Thymus (tissue), 11 donors: ENCODE measurements around the gene EPB41L4A. TPM values are rescaled to one million over a fixed set of nuclear protein-coding genes. Genes with fewer than 3 reads are reported as not detected.

Experiments used
- DNase-seq, 9 donors: peaks; one replicate each; pipeline ENCODE4 v3.0.0-alpha.2; 2013; ENCODE audit warnings: low spot score in 9 of 9, low read depth in 6 of 9, missing footprints in 1 of 9
- H3K27ac ChIP-seq, 2 donors: one replicate each; pipeline ENCODE4 v1.5.1; 2013; ENCODE audit warnings: control low read depth in 1 of 2, low read depth in 1 of 2, low read length in 1 of 2, mild to moderate bottlenecking in 1 of 2, moderate library complexity in 1 of 2
- H3K27me3 ChIP-seq, 2 donors: one replicate each; pipeline ENCODE4 v1.5.1; 2013; ENCODE audit warnings: low read length in 1 of 2; ENCODE audit not compliant: control insufficient read depth in 2 of 2, insufficient read depth in 1 of 2
- H3K36me3 ChIP-seq, 2 donors: one replicate each; pipeline ENCODE4 v1.5.1; 2013; ENCODE audit warnings: low read length in 1 of 2, mild to moderate bottlenecking in 1 of 2, moderate library complexity in 1 of 2; ENCODE audit not compliant: control insufficient read depth in 2 of 2, insufficient read depth in 2 of 2
- H3K4me1 ChIP-seq, 2 donors: one replicate each; pipeline ENCODE4 v1.5.1; 2013; ENCODE audit warnings: low read length in 2 of 2; ENCODE audit not compliant: control insufficient read depth in 2 of 2, insufficient read depth in 2 of 2
- H3K4me3 ChIP-seq, 2 donors: one replicate each; pipeline ENCODE4 v1.5.1; 2013; ENCODE audit warnings: low read length in 2 of 2, control low read depth in 1 of 2, mild to moderate bottlenecking in 1 of 2
- H3K9me3 ChIP-seq, 2 donors: one replicate each; pipeline ENCODE4 v1.5.1; 2013; ENCODE audit warnings: low read length in 1 of 2, mild to moderate bottlenecking in 1 of 2; ENCODE audit not compliant: control insufficient read depth in 2 of 2, insufficient read depth in 1 of 2
- WGBS: extraction: QIAGEN DNeasy Blood & Tissue Kit; methylation state at CpG from one replicate; pipeline ENCODE4 v1.1.7; 2013; 5-methylcytosine and 5-hydroxymethylcytosine counted together
- polyA plus RNA-seq: library from polyadenylated mRNA; stranded (reverse); fragments of 200-250 nt; gene quantifications from one replicate; pipeline ENCODE4 v1.2.3, GENCODE V29; 2013
- total RNA-seq: library from RNA; stranded (reverse); fragments of 120-200 nt; gene quantifications from one replicate; pipeline ENCODE4 v1.2.4, GENCODE V29; 2013
- donor health status: healthy.

Gene EPB41L4A
- total and polyA plus RNA-seq, 2 donors = 4.8 to 5.2 TPM

GRCh38 chr5:112290691-112291090, 128.4 kb downstream of the EPB41L4A start:
- Histone ChIP-seq H3K4me3 (no peak overlapping the region), H3K27ac (no peak overlapping the region), H3K36me3 (no peaks in the 10 kb centered on the region), H3K4me1 (no peaks in the 10 kb centered on the region), H3K9me3 (no peaks in the 10 kb centered on the region), H3K27me3 (no peaks in the 10 kb centered on the region)
- no peak for DNase-seq

DNA sequence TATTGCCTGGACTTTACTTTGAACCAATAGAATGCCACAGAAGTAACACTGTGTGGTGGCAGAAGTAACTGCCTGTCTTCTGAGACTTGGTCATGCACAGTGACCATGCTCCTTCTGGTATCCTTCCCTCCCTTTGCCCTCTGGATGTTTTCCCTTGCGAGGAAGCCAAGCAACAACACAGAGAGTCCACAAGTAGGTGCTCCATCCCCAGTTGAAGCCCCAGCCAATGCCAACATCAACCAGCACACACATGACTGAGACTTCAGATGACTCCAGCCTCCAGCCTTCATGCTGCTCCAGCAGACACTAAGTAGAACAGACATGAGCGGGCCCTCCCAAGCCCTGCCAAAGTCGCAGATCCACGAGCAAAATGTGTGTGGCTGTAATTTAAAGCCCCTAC, 129.6 kb downstream of the EPB41L4A start:
- Histone ChIP-seq H3K9me3 (no peaks in the 10 kb centered on the region), H3K4me3 (no peak overlapping the region), H3K36me3 (no peaks in the 10 kb centered on the region), H3K27ac (no peak overlapping the region), H3K4me1 (no peaks in the 10 kb centered on the region), H3K27me3 (no peaks in the 10 kb centered on the region)
- DNase-seq = no peak
- WGBS = 94% methylated on average over 4 of the region's 4 CpGs

DNA sequence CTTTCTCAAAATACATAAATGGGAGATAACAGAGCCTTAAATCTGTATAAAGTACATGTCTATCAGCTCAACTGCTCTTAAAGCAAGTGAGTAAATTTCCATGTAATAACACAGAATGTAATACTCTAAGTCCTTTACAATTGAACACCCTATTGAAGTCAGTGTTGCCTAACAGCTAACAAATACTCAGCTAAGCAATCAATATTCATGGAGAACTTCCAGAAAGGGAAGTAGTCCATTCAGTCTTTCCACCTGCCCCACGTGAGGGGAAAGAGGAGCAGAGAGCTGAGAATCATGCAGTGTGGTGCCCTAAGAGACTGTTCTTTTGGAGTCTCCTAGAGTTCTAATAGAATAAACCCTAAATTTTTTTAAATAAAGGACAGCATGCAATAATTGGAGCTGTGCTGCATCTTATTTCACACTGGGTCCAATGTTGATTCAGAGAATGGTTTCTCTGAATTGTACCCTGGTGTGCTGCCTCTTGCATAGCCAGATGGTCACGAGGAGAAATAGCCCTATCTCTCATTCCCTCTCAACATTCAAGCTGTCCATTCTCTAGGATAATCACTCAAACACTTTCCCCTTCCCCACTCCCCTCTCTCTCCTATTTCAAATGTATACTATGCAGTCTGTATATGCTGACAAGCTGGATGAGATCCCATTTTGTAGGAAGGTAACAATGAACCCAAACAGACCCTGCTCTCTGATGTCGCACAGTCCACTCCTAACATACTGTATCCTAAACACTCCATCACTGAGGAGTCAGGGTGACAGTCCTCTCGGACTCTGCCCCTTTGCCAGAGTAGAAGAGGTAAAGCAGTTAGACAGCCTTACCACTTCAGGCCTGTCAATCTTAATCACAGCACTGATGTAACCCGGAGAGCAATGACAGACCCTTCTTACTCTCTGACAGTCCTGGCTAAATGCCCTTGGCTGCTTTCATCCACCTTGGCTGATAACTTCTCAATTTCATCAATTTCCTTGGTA, 134.8 kb downstream of the EPB41L4A start:
- H3K27ac ChIP-seq = no peak overlapping the region
- 79% methylated on average over 5 of the region's 5 CpGs for WGBS
- H3K9me3 ChIP-seq = no peaks in the 10 kb centered on the region
- no peaks in the 10 kb centered on the region for H3K27me3 ChIP-seq
- no peaks in the 10 kb centered on the region for H3K36me3 ChIP-seq
- no peaks in the 10 kb centered on the region for H3K4me1 ChIP-seq
- no peak for DNase-seq
- no peak overlapping the region for H3K4me3 ChIP-seq

DNA sequence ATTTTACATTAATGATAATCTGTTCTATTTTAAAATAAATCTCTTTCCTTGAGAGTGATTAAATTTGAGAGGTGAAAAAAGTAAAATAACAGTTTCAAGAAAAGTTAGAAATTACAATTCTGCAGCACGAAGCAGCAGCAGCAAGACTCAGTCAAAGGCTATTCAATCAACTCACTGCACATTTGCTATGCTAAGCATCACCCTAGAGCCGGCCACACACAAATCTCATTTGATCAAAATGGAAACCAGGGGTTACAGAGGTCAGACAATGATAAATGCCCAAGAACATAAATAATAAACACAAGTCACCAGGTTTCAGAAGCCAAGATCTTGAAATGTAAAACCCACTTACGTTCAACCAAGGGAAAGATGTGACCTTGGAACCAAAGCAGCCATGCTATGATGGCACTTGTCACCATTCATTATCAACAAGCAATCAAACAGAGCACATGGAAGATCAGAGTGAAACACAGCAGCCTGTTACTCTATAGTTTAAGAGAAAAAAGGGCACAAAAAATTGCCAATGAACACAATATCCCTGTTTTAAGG, 136.0 kb downstream of the EPB41L4A start:
- H3K9me3 ChIP-seq = no peaks in the 10 kb centered on the region
- WGBS = 88% methylated on average over 3 of the region's 3 CpGs
- no peak overlapping the region for H3K27ac ChIP-seq
- DNase-seq = no peak
- H3K4me1 ChIP-seq = no peaks in the 10 kb centered on the region
- no peaks in the 10 kb centered on the region for H3K36me3 ChIP-seq
- H3K4me3 ChIP-seq = no peak overlapping the region
- H3K27me3 ChIP-seq = no peaks in the 10 kb centered on the region

GRCh38 chr5:112279082-112279481, 140.0 kb downstream of the EPB41L4A start:
- H3K36me3 ChIP-seq = no peaks in the 10 kb centered on the region
- no peaks in the 10 kb centered on the region for H3K9me3 ChIP-seq
- DNase-seq = no peak
- H3K27ac ChIP-seq = no peak overlapping the region
- H3K27me3 ChIP-seq = no peaks in the 10 kb centered on the region
- no peak overlapping the region for H3K4me3 ChIP-seq
- WGBS = 90% methylated on average over 5 of the region's 5 CpGs
- no peaks in the 10 kb centered on the region for H3K4me1 ChIP-seq

- H3K4me3 ChIP-seq = no peak overlapping the region
- 76% methylated on average over 4 of the region's 4 CpGs for WGBS
These were observed 142.1 kb downstream of the EPB41L4A start for GRCh38 chr5:112276991-112277390.

GRCh38 chr5:112275671-112276070, 143.4 kb downstream of the EPB41L4A start:
- no peak for DNase-seq

More at GRCh38 chr5:112276991-112277390, 142.1 kb downstream of the EPB41L4A start:
- no peaks in the 10 kb centered on the region for H3K27me3 ChIP-seq
- H3K4me1 ChIP-seq = no peaks in the 10 kb centered on the region
- no peak overlapping the region for H3K27ac ChIP-seq
- no peaks in the 10 kb centered on the region for H3K36me3 ChIP-seq
- DNase-seq = no peak
- H3K9me3 ChIP-seq = no peaks in the 10 kb centered on the region

GRCh38 chr5:112270299-112271293, 148.5 kb downstream of the EPB41L4A start:
- Histone ChIP-seq H3K4me1 (no peaks in the 10 kb centered on the region), H3K27ac (no peak overlapping the region), H3K27me3 (no peaks in the 10 kb centered on the region), H3K9me3 (no peaks in the 10 kb centered on the region), H3K4me3 (no peak overlapping the region), H3K36me3 (no peaks in the 10 kb centered on the region)
- 88% methylated on average over 4 of the region's 4 CpGs for WGBS
- DNase-seq = no peak

More at GRCh38 chr5:112275671-112276070, 143.4 kb downstream of the EPB41L4A start:
- H3K27ac ChIP-seq = no peak overlapping the region
- no peaks in the 10 kb centered on the region for H3K36me3 ChIP-seq
- no peak overlapping the region for H3K4me3 ChIP-seq
- no peaks in the 10 kb centered on the region for H3K27me3 ChIP-seq
- no peaks in the 10 kb centered on the region for H3K4me1 ChIP-seq
- H3K9me3 ChIP-seq = no peaks in the 10 kb centered on the region
- 90% methylated on average over 1 of the region's 1 CpG for WGBS
